Measurements from ENCODE around the gene DCHS1.
A peak's percentile ranks its signal among the peaks of the same experiment; 100 is the strongest.

DCHS1 gene

GRCh38 chr11:6611963-6612212 lies 43.7 kb downstream of the DCHS1 start:
- no peak for DNase-seq (ENCODE audit: low read depth)

GRCh38 chr11:6611092-6611962 lies 44.3 kb downstream of the DCHS1 start:
- no peak for DNase-seq (ENCODE audit: low read depth)

GRCh38 chr11:6610591-6610990 lies 45.0 kb downstream of the DCHS1 start:
- DNase-seq (ENCODE audit: low read depth): no peak

GRCh38 chr11:6609502-6610015 lies 46.0 kb downstream of the DCHS1 start:
- no peak for DNase-seq (ENCODE audit: low read depth)

- no peak for DNase-seq (ENCODE audit: low read depth)
These were observed 46.7 kb downstream of the DCHS1 start for GRCh38 chr11:6608726-6609501.

GRCh38 chr11:6608011-6608410 lies 47.6 kb downstream of the DCHS1 start:
- DNase-seq (ENCODE audit: low read depth): no peak

GRCh38 chr11:6607190-6607795 lies 48.3 kb downstream of the DCHS1 start:
- no peak for DNase-seq (ENCODE audit: low read depth)

GRCh38 chr11:6606471-6607189 lies 49.0 kb downstream of the DCHS1 start:
- peak; percentile 89 for DNase-seq (ENCODE audit: low read depth)

GRCh38 chr11:6604790-6605189 lies 50.8 kb downstream of the DCHS1 start:
- no peak for DNase-seq (ENCODE audit: low read depth)

GRCh38 chr11:6604081-6604626 lies 51.5 kb downstream of the DCHS1 start:
- DNase-seq (ENCODE audit: low read depth): peak; percentile 43

- peak; percentile 69 for DNase-seq (ENCODE audit: low read depth)
These were observed 52.1 kb downstream of the DCHS1 start, which contains the start of the genes ILK and RRP8 for GRCh38 chr11:6603287-6604080. ILK (plus strand) TSS chr11:6603774; CDS start chr11:6604272, 498 bp downstream. RRP8 (minus strand) TSS chr11:6603616; CDS start chr11:6603502, 114 bp downstream.

- no peak for DNase-seq (ENCODE audit: low read depth)
These were observed 53.3 kb downstream of the DCHS1 start for GRCh38 chr11:6602096-6602940.

- no peak for DNase-seq (ENCODE audit: low read depth)
These were observed 54.6 kb downstream of the DCHS1 start for GRCh38 chr11:6601041-6601461.

- DNase-seq (ENCODE audit: low read depth): no peak
These were observed 55.7 kb downstream of the DCHS1 start for GRCh38 chr11:6599881-6600390.

GRCh38 chr11:6599449-6599848 lies 56.2 kb downstream of the DCHS1 start:
- no peak for DNase-seq (ENCODE audit: low read depth)

GRCh38 chr11:6598555-6598954 lies 57.1 kb downstream of the DCHS1 start:
- DNase-seq (ENCODE audit: low read depth): no peak

GRCh38 chr11:6596239-6596877 lies 59.3 kb downstream of the DCHS1 start:
- DNase-seq (ENCODE audit: low read depth): no peak

- DNase-seq (ENCODE audit: low read depth): no peak
These were observed 61.4 kb downstream of the DCHS1 start for GRCh38 chr11:6594142-6594768.

- no peak for DNase-seq (ENCODE audit: low read depth)
These were observed 67.6 kb downstream of the DCHS1 start for GRCh38 chr11:6588018-6588417.

Data from fibroblast of the conjunctiva (primary cell).